ENCODE results near the gene AZI2.

Gene AZI2

GRCh38 chr3:28300345-28300962, 48.2 kb downstream of the AZI2 start:
- no peak for DNase-seq

GRCh38 chr3:28299705-28300104, 48.9 kb downstream of the AZI2 start:
- no peak for DNase-seq

GRCh38 chr3:28295898-28296490, 52.6 kb downstream of the AZI2 start:
- no peak for DNase-seq

- no peak for DNase-seq
Measured at GRCh38 chr3:28294667-28295413, 53.8 kb downstream of the AZI2 start.

- DNase-seq, result no peak
Measured at GRCh38 chr3:28292622-28293021, 56.0 kb downstream of the AZI2 start.

GRCh38 chr3:28291577-28291976, 57.0 kb downstream of the AZI2 start:
- DNase-seq, result no peak

- DNase-seq, result no peak
Measured at GRCh38 chr3:28290863-28291300, 57.7 kb downstream of the AZI2 start.

- no peak for DNase-seq
Measured at GRCh38 chr3:28287046-28287445, 61.6 kb downstream of the AZI2 start.

- DNase-seq, result no peak
Measured at GRCh38 chr3:28286595-28286994, 62.0 kb downstream of the AZI2 start.

GRCh38 chr3:28280781-28281180, 67.8 kb downstream of the AZI2 start:
- no peak for DNase-seq

- DNase-seq, result no peak
Measured at GRCh38 chr3:28279770-28280169, 68.9 kb downstream of the AZI2 start.

- DNase-seq, result no peak
Measured at GRCh38 chr3:28278918-28279317, 69.7 kb downstream of the AZI2 start.

- DNase-seq, result no peak
Measured at GRCh38 chr3:28273837-28274236, 74.8 kb downstream of the AZI2 start.

All from activated CD4-positive, alpha-beta T cell treated with anti-CD3 and anti-CD28 coated beads for 48 hours (primary cell).